Measurements from ENCODE around the gene CHST10.

- no peak for TF ChIP-seq EZH2 (IDR thresholded peaks at IDR 0.05; ENCODE audit: borderline replicate concordance, low read depth, low read length, severe bottlenecking)
- TF ChIP-seq POLR2A (IDR thresholded peaks at IDR 0.05; ENCODE audit: low read depth, low read length) = no peak
- TF ChIP-seq CTCF (IDR thresholded peaks at IDR 0.05; ENCODE audit: extremely low read depth in 1 of 2, insufficient read depth in 1 of 2, low read depth in 1 of 2, low read length in 2 of 2) = no peak
- TF ChIP-seq MAX (IDR thresholded peaks at IDR 0.05; ENCODE audit: insufficient read depth, insufficient read length) = no peak
- TF ChIP-seq POLR2AphosphoS5 (IDR thresholded peaks at IDR 0.05; ENCODE audit: insufficient read depth, low read depth, low read length) = no peak
- TF ChIP-seq FOS (IDR thresholded peaks at IDR 0.05; ENCODE audit: borderline replicate concordance, insufficient read depth, low read length) = no peak
- TF ChIP-seq GATA2 (IDR thresholded peaks at IDR 0.05; ENCODE audit: insufficient read depth, insufficient read length, low read depth, low read length) = no peak
Measured at GRCh38 chr2:100437751-100438150, 20.3 kb upstream of the CHST10 start.

Data from endothelial cell of umbilical vein (primary cell).